Posterior vena cava (tissue), 2 donors: Measurements from ENCODE around the gene ACY1. TPM values are rescaled to one million over a fixed set of nuclear protein-coding genes. Genes with fewer than 3 reads are reported as not detected.
"Not testable (repeated sequence)": the region's sequence is repeated elsewhere in the genome, so short reads cannot be mapped to it uniquely, and the experiment has no call there.

Source experiments
- DNase-seq: peaks from one replicate; pipeline ENCODE4 v3.0.0-alpha.2; 2020; ENCODE audit warnings: low spot score
- intact Hi-C, 2 donors: fragments of 100-400 bp; cut with DNase I; formaldehyde crosslinking; loops; one replicate each; pipeline versions ENCODE4 v1.14.1 to v1.14.2; 2022 to 2023
- total RNA-seq, 2 donors: library from RNA; stranded (reverse); fragmentation: NEBNext Ultra II Directional; extraction: Animal tissue kit (Norgen Biotek cat#: 25700); gene quantifications; one replicate each; pipeline ENCODE4 v1.2.1, GENCODE V29; 2021
- donor health status: DM: yes; HTN: yes; CAD: no.
- donor health status: DM: yes; HTN: yes; CAD: no.

Gene ACY1
- total RNA-seq, 2 donors from 2014 or later: 11.8 to 12.3 TPM

DNA sequence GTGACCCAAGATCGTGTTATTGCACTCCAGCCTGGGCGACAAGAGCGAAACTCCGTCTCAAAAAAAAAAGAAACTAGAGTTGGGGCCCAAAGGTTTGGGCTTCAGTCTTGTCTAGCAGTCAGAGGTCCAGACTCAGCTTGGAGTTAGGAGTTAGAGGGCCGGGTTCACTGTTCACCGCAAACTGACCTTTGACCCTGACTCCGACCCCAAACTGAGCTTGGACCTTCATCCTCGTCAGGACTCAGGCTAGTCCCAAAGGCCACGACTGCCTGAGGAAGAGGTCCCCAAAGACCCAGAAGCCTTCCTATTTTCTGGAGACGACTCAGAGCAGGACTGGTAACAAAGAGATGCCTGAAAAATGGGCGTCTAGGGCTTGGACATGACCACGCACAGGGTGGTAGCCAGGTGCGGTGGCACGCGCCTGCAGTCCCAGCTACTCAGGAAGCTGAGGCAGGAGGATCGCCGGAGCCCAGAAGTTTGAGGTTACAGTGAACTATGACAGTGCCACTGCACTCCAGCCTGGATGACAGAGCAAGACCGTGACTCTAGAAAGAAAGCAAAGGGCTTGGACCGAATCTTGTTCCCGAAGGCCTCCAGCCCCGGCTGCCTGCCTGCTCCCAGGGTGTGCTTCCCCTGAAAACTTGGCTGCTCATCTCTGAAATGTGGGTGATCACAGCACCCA, 35.1 kb downstream of the ACY1 start:
- intact Hi-C loops: no loop called here
- no peak for DNase-seq

DNA sequence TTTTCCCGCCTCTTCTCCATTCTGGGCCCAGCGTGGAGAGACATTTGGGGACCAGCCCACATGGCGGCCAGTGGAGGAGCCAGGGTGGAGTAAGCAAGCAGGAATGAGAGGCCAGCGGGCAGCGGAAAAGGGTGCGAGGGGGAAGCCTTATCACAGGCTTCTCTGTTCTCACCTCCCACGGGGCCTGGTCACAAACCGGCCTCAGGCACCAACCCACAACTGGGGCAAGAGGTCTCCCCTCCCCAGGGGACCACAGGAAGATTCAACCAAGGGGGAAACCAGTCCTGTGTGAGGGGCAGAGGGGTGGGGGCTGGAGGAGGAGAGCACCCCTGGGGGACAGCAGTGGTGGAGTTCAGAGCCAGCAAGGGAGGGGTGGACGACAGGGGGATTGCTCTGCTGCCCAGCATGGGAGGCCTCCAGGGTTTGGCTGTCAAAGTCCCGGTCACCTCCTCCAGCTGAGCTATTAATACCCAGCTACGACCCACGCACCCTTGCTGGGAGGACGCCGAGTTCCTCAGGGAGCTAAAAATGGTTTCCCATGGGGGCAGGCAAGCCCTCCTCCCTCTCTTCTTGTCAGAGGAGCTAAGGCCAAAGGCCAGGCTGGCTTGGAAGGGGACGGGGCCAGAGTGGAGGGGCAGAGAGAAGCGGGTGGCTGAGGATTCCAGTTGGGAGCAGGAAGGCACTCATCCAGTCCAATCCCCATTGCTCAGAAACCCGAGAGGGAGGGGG, 36.2 kb downstream of the ACY1 start:
- intact Hi-C loops: no loop called here
- DNase-seq: peak; percentile 90

DNA sequence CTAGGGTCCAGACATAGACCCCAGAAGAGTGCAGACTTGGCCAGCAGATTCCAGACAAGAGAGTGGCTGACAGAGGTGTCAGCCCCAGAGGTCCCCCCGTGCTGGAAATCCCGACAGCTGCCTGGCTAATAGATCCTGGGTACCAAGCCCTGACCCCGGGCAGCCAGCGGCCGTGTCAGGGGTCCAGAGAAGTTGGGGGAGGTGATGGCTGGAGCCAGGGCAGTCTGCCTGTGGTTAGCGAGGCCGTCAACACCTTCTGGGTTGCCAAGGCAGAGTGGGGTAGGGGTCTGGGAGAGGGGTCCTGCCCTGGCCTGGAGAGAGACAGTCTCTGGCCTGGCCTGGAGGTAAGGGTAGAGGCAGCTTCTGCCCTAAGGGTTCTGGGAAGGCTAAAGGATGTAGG, 37.5 kb downstream of the ACY1 start:
- intact Hi-C loops: no loop called here
- DNase-seq: no peak

DNA sequence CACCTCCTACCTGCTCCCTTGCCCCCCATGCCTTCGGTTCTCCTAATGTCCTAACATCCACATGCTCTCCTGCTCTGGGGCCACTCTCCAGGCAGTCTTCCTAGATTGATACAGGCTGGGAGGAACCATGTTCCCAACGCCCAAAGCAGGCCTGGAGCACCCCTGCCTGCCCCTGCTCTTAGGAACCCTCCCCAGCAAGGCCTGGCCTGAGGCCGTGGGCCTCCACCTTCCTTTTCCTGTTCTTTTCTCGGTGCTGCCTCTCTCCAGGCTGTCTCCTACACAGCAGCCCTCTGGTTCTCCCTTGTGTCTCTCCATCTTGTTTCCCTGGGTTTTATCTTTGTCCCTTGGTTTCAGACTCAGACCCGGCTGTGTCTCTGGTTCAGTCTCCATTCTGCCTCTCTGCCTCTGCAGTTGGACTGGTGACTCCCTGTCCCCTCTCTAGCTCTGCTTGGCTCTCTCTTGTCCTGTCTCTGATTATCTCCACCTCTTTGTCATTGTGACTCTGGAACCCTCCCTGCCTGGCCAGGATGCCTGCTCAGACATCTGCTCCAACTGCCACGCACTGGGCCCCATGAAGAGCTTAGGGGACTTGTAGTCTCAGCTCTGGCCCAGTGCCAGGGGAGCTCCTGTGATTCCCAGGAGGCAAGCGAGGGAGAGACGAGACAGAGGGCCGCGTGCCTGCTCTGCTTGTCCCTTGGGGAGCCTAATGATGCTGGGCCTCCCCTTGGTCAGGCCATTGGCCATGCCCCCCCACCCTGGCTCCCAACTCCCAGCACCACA, 38.3 kb downstream of the ACY1 start:
- intact Hi-C loops: no loop called here
- DNase-seq: no peak

DNA sequence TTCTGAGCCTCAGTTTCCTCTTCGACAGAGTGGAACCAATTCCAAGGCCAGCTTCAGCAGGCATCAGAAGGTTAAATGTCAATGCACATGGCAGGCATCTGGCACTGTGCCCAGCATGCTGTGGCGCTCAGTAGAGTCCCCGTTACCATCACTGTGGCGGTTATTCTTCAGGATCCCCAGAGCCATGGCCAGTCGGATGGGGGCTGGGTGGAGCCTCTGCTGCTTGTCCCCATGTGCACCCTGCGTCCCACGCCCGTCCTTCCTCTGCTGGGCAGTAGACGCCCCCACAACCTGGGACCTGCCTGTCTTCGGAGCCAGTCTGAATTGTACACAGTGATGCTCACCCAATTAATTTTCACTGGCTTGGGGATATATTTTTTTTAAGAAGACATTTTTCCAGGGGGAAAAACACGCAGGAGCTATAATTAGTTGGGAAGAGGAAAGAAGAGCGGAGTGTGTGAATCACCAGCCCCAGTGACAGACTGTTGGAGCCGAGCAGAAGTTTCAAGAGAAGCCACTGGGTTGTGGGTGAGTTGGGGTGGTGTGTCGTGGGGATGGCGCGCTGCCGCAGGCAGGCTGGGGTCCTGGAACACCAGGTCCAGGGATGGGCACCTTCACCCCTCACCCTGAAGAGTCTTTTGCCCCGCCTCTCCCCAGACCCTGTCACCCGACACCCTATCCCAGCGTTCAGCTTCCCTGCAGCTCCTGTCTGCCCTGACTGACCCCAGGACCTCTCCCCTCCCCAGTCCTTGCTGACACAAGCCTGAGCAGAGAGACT, 39.2 kb downstream of the ACY1 start:
- no peak for DNase-seq
- intact Hi-C loops: no loop called here

DNA sequence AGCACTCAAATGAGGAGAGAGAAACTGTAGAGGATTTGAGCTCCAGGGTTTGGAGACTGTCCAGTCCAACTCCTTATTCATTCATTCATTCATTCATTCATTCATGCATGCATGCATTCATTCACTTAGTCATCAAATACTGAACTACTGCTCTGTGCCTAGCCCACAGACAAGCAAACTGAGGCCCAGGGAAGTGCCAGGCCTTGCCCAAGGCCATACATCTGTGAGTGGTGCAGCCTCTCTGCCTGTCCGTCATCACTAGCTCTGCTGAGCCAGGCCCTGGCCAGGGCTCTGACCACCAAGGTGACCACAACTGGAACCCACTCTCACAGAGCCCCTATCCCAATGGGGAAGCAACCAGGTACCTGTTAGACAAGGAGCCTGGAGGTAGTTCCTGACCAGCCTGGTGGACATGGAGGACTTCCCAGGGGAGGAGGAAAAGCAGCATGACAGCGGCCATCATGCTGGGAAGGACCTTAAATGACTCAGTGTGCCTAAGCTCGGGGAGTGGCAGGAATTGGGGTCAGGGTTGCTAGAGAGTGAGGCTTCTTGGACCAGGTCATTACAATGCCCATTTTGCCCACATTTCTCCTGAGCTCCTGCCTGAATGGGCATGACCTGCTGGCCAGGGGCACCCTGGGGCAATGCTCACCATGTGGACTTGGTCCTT, 39.9 kb downstream of the ACY1 start:
- intact Hi-C loops: no loop called here
- DNase-seq: no peak

DNA sequence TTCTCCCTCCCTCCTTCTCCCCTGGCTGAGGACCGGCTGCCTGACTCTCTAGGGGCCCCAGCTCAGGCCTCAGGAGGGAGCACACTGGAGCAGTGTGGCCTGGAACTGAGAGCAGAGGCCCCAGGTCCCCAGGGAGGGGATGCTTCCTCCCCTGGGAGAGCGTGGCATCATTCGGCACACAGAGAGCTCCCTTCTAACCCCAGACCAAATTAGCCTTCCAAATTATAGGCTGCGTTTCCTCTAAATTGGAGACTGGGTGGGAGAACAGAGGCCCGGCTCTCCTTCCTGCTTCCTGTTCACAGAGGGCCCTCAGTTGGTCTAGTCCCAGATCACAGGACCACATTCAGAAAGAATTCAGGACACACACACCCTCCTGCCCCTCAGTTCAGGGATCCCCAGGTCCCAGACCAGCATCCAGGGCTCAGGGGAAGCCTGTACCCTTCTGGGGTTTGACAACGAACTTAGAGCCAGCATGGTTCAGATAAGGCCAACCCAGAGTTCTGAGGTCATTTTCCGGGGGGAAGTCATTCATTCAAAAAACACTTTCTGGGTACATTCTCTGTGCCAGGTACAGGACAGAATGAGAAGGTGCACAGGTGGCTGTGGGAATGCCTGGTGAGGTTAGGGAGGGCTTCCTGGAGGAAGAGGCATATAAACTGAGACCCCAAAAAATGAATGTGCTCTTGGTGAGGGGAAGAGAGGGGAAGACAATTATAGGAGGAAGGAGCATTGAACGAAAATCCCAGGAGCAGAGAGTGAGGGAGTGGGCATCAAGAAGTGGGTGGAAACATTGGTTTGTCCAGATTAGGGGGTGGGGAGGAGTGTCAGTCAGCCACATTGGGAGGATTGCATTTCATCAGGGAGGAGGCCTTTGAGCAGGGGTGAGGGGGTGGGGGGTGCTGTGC, 40.8 kb downstream of the ACY1 start:
- no peak for DNase-seq
- intact Hi-C loops: no loop called here

DNA sequence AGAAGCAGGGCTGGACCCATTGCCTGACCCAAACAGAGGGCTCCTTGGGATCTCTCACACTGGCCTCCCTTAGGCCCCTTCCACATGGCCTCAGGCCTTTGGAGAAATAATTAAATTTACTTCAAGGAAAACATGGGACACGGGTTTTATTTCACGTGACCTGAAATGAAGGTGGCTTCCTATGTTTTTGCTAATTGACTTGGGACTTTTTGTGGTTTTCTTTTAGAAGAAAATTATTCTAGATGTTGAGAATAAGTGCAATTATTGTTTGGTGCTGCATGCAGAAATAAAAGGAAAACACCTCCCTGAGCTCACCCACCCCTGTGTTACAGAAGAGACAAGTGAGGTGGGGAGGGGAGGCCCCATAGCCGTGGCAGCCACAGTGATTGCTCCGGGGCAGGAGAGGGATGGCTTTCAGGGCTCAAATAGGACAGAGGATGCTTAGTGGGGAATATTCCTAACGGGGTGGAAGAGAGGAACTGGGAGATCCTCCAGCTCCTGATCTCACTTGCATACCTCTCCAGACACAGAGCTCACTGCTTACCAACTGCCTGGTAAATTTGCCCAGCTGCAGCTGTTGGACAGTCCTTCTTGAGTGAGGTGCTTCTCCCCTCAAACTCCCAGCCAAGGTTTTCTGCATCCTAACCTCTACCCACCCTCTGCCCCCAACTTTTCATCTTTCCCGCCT, 41.6 kb downstream of the ACY1 start:
- no peak for DNase-seq
- intact Hi-C loops: no loop called here

DNA sequence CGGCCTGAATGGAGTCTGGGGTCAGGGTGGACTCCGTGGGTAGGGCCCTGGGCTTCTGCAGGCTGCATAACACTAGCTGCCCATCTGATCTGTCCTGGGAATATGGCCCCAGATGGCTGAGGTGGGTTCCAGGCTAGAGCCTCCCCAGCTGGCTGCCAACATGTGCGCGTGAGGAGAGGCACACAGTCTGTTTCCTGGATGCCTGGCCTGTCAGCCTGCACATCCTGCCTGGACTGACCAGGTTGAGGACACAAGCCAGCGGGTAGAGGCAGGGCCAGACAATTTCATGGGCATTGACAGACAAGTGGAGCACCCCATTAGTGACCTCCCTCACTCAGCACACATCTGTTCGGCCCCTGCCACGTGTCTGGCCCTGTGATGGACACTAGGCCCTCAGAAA, 42.1 kb downstream of the ACY1 start:
- DNase-seq: no peak
- intact Hi-C loops: no loop called here

DNA sequence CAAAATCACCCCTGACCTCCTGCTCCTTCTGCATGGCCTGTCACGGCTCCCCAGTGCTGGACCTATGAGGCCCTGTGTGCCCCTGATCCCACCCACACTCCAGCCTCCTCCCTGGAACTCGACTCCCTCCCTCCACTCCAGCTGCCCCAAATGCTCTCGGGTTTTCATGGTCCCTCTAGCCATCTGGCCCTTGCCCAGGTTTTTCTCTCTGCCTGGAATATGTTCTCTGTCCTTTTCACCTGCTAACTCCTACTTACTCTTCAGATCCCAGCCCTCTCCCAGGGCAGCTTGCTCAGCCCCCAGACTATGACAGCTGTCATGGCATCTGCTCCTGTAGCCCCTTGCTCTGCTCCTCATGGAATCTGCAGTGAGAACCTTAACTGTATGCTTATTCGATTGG, 42.7 kb downstream of the ACY1 start:
- no peak for DNase-seq
- intact Hi-C loops: no loop called here

DNA sequence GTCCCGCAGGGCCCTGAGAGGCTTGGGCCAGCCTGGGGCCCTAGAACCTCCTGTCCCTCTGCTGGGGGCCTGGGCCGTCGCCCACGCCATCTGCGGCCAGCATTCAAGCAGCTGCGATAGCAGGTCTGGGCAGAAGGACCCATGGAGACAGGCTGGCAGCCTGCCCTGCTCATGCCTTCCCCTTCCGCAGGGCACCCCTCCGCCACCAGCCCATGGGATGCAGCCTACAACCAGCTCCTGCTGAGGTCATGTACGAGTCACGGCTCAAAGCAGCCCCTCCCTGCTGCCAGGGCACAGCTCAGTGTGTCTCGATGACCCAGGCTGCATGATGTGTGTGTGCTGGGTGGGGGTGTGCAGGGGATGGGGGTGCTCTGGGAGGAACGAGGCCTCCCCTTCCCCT, 45.2 kb downstream of the ACY1 start:
- no peak for DNase-seq
- intact Hi-C loops: no loop called here

DNA sequence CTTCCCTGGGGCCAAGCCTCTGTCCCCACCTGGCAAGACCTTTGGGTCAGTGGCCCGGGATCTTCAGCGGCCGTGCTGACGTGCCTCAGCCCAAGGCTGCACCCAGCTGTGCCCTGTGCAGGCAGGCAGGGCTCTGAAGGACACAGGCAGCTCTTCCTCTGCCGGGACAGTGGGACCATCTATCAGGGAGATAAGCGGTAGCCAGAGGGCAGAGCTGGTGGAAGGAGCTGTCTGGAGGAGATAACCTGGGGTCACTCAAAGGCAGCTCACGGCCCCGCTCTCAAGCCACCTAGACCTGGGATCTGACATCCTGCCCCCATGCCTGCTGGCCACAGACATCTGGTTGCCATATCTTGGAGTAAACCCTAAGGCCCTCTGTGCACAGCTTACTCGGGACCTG, 45.7 kb downstream of the ACY1 start:
- no peak for DNase-seq
- intact Hi-C loops: no loop called here

DNA sequence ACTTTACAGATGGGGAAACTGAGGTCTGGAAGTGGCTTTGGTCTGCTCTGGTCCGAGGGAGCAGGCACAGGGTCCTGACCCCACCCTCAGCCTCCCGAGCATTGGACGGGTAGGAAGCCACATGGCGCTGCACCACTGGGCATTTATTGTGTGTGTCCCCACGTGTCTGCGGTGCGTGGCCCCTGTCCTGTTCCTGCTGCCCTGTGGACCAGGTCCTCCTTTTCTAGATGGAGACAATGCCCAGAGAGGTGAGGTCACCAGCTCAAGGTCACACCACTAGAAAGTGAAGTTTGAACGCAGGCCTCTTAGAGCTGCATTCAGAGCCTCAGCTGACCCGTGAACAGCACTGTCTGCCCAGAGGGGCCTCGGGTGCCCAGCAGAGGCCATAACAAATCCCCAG, 46.2 kb downstream of the ACY1 start:
- intact Hi-C loops: no loop called here
- DNase-seq: no peak

DNA sequence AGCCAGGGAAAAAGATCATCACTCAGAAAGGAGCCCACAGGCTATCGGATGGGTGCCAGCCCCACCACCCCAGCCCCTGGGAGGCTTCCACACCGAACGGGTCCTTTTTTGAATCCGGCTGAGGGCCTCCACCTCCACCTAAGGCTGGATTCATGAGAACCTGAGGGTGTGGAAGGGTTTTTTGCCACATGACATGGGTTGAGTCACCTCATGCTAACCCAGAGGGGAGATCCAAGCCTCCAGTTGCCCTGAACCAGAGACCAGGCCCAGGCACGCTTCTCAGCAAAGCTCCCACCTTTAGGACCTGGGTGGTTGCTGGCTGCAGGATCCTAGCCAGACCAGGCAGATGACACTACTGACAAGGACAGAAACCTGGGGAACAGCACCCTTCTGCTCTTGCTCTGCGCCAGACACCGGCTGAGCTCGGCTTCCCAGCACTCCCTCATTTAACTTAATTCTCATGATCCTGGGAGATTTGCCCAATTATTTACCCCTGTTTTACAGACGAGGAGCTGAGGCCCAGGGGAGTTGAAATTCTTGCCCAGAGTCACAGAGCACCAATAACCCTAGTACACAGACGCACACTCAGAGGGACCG, 47.5 kb downstream of the ACY1 start:
- DNase-seq: no peak
- intact Hi-C loops: no loop called here

DNA sequence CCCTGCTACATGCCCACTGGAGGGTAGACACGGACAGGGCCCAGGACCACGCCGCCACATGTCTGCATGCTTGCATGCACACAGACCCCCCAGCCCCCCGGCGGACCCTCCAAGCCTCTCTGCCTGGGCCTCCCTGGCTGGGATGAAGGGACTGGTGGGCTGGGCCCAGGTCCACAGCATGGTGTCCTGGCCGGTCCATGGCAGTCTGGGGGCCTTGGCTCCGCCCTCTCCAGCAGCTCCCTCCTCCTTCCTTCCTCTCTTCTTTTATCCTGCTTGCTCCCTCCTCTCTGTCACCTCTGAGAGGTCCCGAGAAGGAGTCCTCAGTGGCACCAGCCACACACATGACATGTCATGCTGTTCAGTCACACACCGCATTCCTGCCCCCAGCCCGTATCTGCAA, 48.6 kb downstream of the ACY1 start:
- no peak for DNase-seq
- intact Hi-C loops: no loop called here

DNA sequence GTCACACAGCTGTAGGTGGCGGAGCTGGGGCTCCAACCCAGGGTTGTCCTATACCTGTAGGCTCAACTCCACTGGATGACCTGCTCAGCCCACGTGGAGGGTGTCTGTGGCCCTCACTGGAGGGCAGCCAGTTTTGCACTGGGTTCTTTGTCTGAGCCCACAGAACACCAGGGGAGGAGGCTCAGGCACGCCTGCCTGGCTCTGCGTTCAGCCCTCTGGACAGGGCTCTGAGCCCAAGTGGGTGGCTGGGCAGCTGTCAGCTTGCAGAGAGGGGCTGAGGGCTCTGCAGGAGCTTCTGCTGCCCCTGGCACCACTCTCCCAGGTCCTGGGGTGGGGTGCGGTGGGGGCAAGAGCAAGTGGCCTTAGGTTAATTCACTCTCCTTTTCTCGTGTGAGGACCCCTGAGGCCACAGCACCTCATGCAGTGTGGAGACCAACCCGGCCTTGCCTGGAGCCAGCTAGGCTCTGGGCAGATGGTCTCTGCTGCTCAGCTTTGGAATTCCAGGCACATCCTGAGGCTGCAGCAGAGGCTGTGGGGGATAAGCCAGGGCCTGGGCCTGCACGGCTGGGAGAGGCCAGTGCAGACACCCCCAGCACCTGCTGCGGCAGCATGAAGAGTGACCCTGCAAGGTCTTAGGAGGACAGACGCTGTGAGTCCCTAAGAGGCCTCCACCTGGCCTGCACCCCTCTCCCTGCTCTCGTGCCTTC, 49.5 kb downstream of the ACY1 start:
- intact Hi-C loops: no loop called here

DNA sequence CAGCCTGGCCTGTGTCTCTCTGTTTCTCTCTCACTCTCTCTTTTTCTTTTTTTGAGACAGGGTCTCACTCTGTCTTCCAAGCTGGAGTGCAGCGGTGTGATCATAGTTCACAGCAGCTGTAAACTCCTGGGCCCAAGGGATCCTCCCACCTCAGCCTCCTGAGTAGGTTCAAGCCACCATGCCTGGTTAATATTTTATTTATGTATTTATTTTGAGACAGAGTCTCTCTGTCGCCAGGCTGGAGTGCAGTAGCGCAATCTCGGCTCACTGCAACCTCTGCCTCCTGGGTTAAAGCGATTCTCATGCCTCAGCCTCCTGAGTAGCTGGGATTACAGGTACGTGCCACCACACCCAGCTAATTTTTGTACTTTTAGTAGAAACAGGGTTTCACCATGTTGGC, 50.4 kb downstream of the ACY1 start:
- intact Hi-C loops, DNase-seq: not testable (repeated sequence)

More for the DNA sequence above, 49.5 kb downstream of the ACY1 start:
- DNase-seq: no peak
